GM10266 (cell line): ENCODE results near the gene GABBR1.

Source experiments
- DNase-seq: peaks from one replicate; pipeline ENCODE4 v3.0.0; 2012; ENCODE audit errors: extremely low spot score
- CTCF ChIP-seq: IDR thresholded peaks from 2 replicates; pipeline ENCODE4 v1.5.1; 2012; ENCODE audit warnings: mild to moderate bottlenecking, low read depth; ENCODE audit not compliant: control insufficient read depth, insufficient read depth; ENCODE audit errors: missing control alignments

Gene GABBR1

GRCh38 chr6:29632789-29633533 lies at the start of gene GABBR1:
Gene GABBR1, minus strand, starts transcription at chr6:29633183. Its CDS starts 798 bp downstream, at chr6:29632385.
- peak; percentile 96 for DNase-seq
- TF ChIP-seq CTCF: no peak

GRCh38 chr6:29681811-29682210 lies 48.8 kb upstream of the GABBR1 start:
- DNase-seq: no peak
- no peak for TF ChIP-seq CTCF

GRCh38 chr6:29680904-29681303 lies 47.9 kb upstream of the GABBR1 start, which contains the start of gene ZFP57:
Gene ZFP57, minus strand, starts transcription at chr6:29681152. Its CDS starts 4,149 bp downstream, at chr6:29677003.
- no peak for TF ChIP-seq CTCF

GRCh38 chr6:29680416-29680815 lies 47.4 kb upstream of the GABBR1 start:
- TF ChIP-seq CTCF: no peak
- DNase-seq: no peak

More at GRCh38 chr6:29680904-29681303, 47.9 kb upstream of the GABBR1 start, which contains the start of gene ZFP57:
- DNase-seq: no peak

GRCh38 chr6:29679962-29680361 lies 47.0 kb upstream of the GABBR1 start:
- no peak for DNase-seq
- TF ChIP-seq CTCF: no peak

- no peak for DNase-seq
- no peak for TF ChIP-seq CTCF
These were observed 45.1 kb upstream of the GABBR1 start for GRCh38 chr6:29678114-29678513.

GRCh38 chr6:29676981-29677601 lies 44.1 kb upstream of the GABBR1 start:
- TF ChIP-seq CTCF: no peak
- no peak for DNase-seq
